HG02840 (cell line): ENCODE data around the gene CPEB1.
"Not testable (repeated sequence)": the region's sequence is repeated elsewhere in the genome, so short reads cannot be mapped to it uniquely, and the experiment has no call there.

Experiments
- ATAC-seq: cut with Tn5 transposase; IDR thresholded peaks from one replicate; pipeline ENCODE4 v1.9.1; 2021; ENCODE audit warnings: mild to moderate bottlenecking, moderate library complexity, moderate number of reproducible peaks; ENCODE audit not compliant: unreplicated experiment, low FRiP score

Gene CPEB1

GRCh38 chr15:82650046-82650670, 3.0 kb upstream of the CPEB1 start:
- ATAC-seq = no peak

DNA sequence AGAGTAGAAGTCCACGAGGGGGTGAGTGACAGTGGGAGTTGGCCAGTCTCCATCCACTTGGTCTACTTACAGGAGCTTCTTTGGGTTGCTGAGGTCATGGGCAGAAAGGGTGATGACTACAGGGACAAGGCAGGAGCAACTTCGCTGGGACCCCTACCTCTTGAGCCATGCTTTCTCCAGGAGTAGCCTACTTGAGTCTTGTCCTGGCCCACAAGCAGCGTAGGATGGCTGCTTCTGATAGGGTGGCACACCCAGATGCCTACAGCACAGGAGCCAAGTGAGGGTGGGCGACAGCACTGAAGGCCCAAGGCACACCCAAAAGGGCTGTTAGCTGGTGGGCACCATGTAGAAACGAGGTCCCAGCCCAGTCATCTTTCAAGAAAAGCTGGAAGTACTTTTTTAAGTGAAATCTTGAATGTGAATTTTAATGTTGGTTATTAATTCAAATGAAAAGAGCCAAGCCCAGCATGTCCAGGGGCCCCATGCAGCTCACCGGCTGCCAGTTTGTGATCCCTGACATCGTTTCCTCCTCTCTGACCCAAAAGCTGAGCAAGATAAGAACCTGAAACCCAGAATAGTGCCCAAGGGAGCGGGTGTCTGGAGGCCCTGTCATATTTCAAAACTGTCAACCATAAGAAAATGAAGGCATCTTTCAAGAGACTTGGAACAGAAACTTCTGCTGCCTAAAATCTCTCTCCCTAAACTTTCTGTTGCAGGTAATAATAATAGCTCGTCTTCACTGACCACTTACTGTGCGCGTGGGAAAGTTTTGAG, 2.2 kb upstream of the CPEB1 start:
- no peak for ATAC-seq

GRCh38 chr15:82648257-82649103, 1.3 kb upstream of the CPEB1 start:
- ATAC-seq = no peak

GRCh38 chr15:82647835-82648256, 683 bp upstream of the CPEB1 start:
- no peak for ATAC-seq

DNA sequence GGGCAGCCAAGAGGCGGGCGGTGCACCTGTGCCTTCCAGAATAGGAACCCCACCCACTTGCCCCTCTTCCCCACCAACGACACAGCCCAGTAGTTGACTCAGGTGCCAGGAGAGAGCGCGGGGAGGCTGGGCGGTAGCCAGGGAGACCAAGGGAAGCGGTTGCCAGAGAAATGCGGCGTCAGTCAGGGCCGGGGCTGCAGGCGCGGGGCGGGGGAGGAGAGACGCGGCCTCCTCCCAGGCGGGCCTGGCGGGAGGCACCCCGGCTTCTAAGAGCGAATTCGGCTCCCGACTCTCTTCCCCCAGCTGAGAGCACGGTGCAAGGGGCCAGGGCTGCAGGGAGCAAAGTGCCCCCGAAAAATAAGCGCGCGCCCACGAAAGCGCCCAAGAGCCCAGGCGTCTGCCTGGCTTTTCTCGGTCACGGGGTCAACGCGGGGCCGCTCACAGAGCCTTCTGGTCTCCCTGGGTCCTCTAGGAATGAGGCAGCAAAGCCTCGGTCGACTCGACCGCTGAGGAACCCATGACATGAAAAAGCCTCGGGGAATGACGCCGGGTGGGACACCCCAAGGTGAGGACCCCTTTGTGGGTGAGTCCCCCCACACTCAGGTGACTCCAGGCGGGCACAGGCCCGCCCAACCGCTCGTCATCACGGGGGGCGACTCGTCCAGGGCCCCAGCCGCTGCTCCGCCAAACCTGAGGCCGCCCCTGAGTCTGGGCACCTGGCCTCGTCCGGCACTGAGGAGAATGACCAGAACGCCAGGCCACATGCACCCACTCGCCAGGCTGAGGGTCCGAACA, 716 bp downstream of the CPEB1 start:
- no peak for ATAC-seq

DNA sequence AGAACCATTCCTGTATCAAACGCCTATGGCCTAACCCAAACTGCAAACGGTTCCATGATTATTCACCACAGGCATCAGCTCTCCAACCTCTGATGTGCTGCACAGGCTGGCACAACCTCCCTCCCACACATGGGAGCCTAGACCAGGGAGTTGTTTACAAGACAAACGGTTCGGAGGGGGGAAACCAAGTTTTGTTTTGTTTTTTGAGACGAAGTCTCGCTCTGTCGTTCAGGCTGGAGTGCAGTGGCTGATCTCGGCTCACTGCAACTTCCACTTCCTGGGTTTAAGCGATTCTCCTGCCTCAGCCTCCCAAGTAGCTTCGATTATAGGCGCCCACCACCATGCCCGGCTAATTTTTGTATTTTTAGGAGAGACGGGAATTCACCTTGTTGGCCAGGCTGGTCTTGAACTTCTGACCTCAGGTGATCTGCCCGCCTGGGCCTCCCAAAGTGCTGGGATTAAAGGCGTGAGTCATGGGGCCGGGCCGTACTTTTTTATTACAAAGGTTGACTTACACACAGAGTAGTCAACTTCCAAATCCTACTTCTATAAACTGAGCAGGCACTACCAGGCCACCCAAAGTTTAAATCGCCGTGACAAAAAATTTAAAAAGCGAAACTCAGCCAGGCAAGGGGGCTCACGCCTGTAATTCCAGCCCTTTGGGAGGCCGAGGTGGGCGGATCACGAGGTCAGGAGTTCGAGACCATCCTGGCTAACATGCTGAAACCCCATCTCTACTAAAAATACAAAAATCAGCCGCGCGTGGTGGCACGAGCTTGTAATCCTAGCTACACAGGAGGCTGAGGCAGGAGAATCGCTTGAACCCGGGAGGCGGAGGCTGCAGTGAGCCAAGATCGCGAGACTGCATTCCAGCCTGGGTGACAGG, 2.0 kb downstream of the CPEB1 start:
- ATAC-seq = not testable (repeated sequence)

- no peak for ATAC-seq
Measured at GRCh38 chr15:82643992-82644391, 3.2 kb downstream of the CPEB1 start.

DNA sequence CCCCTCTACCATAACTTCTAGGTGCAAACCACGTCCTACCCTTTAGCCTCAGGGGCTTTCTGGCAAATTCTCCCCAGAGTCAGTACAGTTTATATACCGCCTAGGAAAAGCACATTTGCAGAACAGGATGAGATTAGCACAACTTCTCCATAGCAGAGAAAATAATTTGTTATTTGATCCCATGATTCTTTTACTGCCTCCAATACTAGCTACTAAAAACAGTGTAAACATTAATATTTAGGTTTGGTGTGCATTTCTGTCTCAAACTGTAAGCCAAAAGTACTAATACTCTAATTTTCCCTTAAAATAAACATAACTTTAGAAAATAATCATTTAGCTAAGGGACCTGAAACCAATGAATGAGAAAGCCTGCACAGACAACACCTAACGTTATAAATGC, 4.5 kb downstream of the CPEB1 start:
- no peak for ATAC-seq

GRCh38 chr15:82641129-82641798, 5.9 kb downstream of the CPEB1 start:
- ATAC-seq = no peak

DNA sequence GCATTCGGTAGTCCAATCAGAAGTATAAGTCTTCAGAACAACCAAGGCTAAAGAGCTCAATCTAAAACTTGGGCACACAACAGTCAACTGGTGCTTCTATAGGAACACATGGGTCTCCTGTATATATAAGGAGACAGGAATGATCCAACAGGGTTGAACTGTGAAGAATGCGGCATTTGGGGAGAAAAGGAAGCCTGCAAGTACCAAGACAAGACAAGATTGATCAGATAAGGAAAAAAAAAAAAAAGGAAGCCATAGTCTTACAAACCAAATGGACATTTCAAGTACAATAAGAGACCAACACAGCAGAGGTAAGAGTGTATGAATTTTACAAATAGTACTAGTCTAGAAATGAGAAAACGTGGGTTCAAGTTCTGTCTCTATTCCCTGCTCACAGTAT, 6.5 kb downstream of the CPEB1 start:
- no peak for ATAC-seq

DNA sequence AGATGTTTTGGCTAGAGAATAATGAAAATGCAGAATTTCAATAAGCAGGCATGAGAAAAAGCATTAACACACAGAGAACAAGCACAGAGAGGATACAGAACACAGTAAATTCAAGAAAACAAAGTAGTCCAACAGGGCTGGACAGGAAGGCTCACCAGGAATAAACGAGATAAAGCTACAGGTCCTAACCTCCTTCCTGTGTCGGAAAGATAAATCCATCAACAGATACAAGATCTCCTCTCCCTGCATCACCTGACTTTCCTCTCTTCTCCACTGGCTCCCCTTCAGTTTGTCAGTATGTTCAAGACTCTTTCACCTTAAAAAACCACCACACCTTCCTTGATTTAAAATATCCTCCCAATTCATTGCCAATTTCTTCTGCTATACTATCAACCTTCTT, 11.4 kb downstream of the CPEB1 start:
- ATAC-seq = no peak

DNA sequence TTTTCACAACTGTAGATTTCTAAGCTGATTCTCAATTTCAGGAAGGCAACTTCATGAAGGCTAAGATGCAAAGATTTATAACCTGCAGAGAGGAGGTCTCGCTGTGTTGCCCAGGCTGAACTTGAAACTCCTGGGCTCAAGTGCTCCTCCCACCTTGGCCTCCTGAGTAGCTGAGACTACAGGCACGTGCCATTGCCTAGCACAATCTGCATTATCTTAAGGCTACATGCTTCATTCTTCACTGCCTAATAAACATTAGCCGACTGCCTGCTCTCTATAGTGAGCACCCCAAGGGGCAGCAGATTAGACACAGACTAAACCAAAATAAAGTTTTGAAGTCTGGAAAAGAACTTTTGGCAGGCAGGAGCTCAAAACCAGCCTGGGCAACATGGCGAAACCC, 17.1 kb downstream of the CPEB1 start:
- no peak for ATAC-seq

GRCh38 chr15:82625136-82625535, 22.0 kb downstream of the CPEB1 start:
- ATAC-seq = no peak

GRCh38 chr15:82624438-82624837, 22.7 kb downstream of the CPEB1 start:
- ATAC-seq = no peak

- no peak for ATAC-seq
Measured at GRCh38 chr15:82624008-82624407, 23.2 kb downstream of the CPEB1 start.

DNA sequence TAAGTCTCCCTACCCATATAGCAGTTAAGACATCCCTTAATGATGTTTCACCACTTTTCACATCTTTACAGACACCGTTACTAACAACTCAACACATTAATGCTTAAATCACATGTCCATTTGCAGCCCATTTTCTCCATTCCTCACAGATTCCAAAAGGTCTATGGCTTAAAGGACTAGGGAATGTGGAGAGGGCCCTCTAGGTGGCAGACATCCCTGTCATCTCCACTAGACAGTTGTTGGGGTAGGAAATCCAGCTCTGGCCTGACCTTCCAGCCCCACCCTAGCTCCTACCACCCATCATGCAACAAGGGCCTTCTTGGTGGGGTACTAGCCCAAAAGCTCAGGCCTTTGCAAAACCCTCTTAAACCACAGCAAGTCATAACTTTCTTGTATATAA, 25.2 kb downstream of the CPEB1 start:
- ATAC-seq = no peak

DNA sequence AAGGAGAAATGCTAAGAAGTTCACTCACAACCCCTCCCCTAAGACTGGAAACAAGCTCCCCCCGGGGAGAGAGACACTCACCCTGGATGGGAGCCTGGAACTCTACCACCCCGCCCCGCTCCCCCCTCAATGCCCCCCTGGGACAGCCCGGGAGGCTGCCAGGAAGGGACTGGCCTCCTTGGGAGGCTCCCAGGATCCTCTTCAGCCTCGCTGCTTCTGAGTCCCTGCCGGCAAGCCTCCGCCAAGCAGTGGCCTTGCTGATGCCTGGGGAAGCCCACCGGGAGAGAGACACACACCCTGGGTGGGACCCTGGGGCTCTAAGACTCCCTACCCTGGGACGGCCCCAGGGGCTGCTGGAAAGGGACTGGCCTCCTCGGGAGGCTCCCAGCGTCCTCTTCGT, 33.4 kb downstream of the CPEB1 start:
- no peak for ATAC-seq

GRCh38 chr15:82611348-82611747, 35.8 kb downstream of the CPEB1 start:
- ATAC-seq = no peak

- no peak for ATAC-seq
Measured at GRCh38 chr15:82602195-82602594, 45.0 kb downstream of the CPEB1 start.
